NCI-H526 (cell line): ENCODE results near the gene TMEM164.
A peak's percentile ranks its signal among the peaks of the same experiment; 100 is the strongest.

ENCODE experiments used
- DNase-seq, 2 experiments: peaks; one replicate each; lab custom pipeline; 2025; lab: John Stamatoyannopoulos, UW

Gene TMEM164

DNA sequence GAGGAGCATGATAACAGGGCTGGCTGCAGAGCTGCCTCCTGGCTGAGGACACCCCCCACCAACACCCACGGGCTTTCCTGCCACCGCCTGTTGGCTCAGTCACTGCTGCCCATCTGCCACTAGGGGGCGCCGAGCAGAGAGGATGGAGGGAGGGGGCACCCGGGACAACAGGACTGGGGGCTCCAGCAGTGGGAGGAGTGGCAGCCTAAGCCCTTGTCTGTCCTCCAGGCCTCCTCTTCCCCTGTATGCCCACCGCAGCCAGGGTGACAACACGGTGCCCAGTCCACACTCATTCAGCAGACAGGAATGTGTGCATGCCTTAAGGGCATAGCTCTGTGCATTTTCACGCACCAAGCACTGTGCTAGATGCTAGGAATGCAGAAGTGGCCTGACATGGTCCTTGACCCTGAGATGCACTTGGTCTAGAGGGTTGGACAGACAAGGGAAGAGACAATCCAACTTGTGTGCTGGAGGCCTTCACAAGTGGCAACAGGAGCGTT, 165.1 kb downstream of the TMEM164 start:
- peak in 1 of 2 experiments; percentile 6 for DNase-seq

DNA sequence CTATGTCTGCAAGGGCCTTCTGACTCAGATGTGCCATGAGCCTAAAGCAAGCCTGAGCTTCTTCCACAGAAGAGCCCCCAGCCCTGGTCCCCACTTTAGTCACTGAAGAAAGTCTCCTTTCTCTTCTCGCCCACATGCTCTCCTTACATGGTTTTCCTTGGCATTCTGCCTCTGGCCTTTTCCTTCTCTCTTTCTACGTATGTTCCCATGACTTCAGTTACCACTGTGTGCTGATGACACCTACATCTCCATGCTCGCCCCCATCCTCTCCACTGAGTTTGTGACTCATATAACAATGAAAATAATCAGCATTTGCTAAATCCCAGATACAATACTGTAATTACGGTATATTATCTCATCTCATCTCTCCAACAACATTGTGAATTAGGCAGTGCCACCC, 165.7 kb downstream of the TMEM164 start:
- DNase-seq: no peak

DNA sequence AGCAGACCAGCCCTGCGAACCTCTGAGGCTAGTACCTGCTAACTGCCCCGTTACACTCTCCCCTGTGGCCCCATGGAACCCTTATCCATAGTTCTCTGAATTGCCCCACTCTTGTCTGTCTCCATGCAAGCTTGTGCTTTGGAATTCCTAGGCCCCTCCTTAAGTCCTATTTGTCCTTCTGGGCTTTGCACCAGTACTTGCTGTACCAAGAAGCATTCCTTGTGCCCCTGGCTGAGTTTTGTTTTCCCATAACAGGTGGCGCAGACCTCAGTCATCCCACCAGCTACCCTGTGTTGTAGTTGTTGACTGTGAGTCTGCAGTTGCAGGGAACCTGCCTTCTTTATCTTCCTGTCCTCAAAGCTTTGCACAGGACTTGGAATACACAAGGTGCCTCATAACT, 167.1 kb downstream of the TMEM164 start:
- DNase-seq: no peak

DNA sequence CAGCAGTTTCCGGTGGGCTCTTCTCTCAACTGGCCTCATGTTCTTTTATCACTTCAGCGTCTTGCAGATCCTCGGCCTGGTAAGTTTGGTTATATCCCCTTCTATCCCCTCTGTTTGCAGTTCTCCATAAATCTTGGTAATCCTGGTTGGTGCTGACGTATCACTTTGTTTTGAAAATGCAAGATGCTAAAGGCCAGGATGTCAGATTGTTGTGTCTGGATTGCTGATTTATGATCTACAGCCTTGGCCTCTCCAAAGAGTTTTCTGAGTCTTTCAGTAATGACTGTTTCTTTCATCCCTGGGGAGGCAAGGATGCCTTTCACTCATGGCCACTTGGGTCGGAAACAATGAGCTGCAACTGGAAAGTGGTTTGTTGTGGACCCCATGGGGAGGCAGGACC, 168.5 kb downstream of the TMEM164 start:
- no peak for DNase-seq

DNA sequence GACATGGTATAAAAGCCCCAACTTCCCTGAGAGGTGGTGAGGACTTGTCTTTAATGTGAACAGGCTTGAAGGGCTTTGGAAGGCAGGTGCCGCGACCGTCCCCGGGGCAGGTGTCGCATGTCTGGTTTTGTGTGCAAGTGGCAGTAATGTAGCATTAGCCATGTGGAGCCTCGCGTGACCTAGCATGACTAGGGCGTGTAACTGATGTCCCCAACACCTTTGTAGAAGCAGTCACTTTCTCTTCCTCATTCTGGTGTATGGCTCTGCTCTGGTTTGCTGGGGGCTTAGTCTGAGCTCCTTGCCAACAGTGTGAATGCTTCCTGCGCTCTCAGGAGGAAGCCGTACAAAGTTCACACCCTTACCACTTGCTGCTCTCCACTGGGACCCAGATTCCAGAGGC, 169.3 kb downstream of the TMEM164 start:
- DNase-seq: no peak

DNA sequence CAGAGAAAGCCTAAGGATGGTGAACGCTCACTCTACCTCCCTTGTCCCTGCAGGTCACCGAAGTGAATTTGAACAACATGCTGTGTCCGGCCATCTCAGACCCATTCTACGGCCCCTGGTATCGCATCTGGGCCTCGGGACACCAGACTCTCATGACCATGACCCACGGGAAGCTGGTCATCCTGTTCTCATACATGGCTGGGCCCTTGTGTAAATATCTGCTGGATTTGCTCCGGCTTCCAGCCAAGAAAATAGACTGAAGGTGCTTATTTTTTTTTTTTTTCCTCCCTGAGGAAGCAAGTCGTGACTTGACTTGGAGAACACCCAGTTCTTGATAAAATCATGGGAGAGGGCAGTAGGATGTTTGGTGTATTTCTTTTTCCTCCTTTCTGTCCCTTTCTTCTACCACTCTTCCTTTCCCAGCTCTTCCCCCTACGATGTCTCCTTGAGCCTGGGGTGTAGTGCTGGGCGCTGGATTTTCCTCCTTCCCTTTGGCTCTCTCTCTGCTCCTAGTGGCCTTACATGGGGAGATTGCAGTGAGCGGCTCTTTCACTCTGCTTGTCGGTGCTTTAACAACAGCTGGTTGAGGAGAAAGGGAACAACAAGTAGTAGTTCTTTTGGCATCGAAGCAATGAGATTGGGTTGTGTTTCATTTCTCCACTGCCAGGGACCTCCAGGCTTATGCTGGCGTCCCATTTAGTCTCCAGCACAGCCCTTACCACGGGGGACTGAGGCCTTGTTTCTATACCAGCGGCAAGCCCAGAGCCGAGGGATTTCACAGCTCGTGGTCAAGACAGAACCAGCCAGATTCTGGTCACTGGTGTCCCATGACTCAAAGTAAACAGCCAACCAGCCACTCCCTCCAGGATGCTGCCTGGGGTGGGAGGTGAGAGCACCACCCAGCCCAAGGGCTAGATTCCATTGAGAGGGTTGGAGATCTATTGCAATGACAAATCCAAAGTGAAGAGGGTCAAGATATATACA, 170.6 kb downstream of the TMEM164 start:
- DNase-seq: no peak

DNA sequence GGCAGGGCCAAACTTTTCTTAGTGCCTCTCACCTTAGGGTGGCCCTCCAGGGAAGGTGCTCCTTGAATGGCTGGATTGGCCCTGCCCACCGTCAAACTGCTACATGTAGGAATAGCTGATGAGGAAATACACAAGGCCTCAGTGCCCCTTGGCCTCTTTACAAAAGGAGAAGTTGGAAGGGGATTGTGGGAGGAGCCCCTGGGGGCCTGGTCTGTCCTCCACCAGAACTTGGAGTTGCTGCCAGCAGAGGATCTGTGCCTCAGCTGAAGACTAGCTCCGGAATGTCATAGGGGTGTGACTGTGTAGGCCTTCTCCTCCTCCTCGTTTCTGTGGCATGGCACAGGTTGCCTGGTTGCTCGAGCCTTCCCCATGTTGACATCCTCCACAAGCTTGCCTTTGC, 172.2 kb downstream of the TMEM164 start:
- DNase-seq: no peak

DNA sequence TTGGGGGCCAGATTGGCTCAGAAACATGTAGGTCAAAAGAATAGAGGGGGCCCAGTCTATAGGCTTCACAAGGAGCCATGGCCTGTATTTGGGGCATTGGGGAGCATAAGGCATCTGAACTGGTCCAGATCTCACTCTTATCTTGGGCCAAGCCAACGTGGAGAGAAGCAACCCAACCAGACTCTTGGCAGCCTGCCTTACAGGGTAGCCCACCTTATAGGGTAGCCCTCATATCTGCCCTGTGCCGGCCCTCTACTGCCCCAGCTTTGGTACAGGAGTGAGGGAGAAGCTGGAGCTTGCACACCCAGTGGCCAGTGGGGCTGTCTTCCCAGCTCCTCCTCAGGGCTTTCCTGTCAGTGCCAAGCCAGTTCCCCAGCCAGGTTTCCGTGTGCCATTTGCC, 172.8 kb downstream of the TMEM164 start:
- no peak for DNase-seq

DNA sequence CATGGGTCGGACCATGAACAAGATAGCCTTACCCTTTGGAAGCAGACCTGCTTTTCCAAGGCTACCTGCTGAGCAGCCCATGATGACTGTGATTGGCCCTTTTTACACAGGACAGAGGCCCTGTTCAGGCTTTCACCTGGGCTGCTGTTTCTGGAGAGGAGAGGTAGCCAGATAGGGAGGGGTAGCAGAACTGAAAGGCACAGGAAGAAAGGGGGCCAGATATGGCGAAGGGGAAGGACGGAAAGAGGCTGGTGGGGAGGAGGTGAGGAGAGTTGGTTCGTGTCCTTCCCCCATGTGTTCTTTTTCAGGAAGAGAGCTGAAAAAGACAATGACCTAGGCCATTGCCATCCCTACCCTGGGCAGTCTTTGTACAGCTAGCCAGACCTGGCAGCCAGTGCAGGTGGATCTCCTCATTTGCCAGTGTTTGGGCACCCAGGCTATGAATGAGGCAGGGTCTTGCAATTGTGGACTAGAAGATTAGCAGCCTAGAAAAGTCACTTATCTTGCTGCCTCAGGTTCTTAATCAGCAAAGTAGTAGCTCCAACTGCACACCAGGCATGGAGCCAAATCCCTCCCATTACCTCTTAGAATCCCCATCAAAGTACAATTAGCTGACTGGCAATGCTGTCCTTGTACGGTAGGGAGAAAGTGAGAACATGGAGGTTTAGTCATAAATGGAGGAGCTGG, 175.4 kb downstream of the TMEM164 start:
- DNase-seq: no peak

DNA sequence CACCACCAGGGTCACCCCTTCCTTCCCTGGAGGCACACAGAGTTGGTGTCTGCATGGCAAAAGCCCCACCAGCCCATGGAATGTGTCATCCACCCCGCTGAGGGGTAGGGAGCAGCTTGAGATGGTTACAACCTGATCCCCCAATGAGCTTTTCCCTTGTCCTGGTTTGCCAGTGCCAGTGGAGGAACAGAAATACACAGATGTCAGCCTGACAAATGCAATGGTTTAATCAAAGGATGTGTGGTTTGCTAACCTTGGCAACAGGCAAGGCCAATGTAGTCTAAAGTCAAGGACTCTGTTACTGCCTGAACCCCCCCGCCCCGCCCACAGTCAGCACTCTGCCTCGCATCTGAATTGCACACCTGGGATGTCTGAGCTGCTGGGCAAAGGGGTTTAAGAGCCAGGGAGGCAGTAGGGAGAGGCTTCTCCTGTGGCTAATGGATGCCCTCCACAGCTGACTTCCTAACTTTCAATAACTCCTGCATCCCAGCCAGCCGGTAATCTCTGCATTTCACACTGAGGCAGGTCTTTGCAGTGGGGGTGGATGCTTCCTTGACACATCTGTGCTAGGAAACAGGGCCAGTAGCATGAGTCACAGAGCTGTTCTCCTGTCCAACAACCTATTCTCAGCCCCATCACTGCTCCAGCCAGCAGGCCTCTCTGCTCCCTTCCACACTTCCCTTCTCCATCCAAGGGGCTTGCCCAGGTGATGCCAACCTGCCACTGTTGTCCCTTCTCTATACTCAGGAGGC, 177.4 kb downstream of the TMEM164 start:
- DNase-seq: no peak

DNA sequence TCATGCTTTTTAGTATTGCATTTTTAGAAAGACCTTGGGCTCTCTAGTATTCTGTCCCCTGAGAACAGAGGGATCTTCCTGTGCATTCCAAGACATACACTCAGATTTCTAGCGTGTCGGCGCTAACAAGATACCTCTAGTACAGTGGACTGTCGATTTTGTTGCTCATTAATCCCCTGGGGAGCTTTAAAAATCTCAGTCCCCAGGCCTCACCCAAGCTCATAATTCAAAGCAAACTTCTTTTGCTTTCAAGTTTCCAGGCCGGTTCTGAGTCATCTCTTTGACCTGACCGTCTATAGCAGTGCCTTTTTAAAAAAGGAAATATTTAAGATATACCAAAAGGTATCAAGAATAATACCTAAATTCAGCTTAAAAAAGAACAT, 178.0 kb downstream of the TMEM164 start:
- DNase-seq: no peak

DNA sequence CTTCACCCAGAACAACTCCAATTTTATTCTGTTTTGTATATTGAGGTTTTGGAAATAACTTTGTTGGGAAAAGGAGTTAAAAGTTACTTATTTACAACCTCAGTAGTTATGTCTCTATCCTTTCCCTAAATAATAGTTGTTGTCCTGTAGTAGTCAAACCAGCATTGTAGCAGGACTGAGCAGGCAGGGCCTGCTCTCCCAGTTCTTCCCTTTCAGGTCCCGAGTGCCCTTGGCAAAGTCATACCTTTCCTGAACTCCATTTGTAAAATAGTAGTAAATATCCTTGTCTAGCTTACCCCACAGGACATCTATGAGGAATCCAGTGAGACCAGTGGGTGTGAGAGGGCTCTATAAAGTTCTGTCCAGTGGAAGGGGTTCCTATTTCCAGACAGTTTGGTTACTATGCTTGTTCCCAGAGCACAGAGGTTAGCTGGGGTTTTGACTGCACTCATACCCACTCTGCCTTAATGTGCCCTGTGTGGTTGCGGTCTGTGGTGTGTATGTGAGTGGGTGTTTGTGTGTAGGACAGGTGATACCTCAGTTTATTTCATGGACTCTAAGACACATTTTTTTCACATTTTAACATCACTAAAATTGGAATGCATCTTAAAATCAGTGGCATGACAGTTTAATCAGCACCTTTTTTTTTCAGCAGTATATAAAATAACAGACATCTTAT, 178.7 kb downstream of the TMEM164 start:
- no peak for DNase-seq

DNA sequence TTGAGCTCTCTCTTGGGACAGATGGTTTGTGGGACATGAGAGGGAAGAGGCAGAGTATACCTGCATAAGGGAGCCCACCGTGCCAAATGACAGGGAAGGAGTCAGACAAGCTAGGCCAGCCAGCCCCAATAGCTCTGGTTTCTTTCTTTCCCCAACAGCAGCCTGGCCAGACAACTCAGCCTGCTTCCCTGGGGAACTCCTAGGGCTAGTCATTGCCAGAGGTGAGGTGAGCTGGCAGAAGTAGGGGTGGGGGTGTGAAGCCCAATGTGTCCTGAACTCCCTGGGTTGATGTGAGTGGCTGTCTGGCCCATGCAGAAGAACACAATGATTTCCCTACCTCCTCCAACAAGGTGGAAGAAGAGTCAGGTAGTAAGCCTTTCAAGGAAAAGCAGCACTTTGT, 179.4 kb downstream of the TMEM164 start:
- DNase-seq: no peak

DNA sequence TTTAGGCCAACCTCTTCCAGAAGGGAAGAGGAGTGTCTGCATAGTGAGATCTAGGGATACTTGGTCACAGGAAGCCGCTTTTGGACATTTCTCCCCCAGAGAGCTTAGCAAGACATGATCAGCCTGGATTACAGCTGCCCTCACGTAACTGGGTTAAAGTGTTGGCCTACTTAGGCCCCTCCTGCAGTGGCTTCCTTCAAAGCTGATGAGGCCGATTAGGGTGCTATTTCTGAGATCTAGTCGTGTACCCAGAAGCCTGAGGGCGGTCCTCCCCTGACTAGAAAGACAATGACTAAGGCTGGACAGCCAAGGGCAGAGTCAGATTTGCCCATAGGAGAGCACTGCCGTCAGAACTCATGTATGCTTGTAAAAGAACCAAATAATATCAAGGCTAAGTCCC, 180.0 kb downstream of the TMEM164 start:
- no peak for DNase-seq

DNA sequence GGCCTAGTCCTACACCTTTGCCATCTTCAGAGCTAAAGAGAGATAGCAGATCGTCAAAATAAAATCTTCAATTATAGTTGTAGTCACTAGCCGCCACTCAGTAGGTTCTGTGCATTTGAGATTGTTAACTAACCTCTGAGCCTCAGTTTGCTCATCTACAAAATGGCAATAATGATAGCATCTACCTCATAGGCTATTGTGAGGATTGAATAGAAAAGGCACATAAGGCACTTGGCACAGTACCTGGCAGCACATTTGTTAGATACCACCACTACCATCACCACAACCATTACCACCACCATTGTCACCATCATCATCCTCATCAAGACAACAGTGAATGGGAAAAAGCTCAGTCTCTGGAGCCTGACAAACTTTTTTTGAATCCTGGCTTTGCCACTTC, 180.4 kb downstream of the TMEM164 start:
- no peak for DNase-seq

DNA sequence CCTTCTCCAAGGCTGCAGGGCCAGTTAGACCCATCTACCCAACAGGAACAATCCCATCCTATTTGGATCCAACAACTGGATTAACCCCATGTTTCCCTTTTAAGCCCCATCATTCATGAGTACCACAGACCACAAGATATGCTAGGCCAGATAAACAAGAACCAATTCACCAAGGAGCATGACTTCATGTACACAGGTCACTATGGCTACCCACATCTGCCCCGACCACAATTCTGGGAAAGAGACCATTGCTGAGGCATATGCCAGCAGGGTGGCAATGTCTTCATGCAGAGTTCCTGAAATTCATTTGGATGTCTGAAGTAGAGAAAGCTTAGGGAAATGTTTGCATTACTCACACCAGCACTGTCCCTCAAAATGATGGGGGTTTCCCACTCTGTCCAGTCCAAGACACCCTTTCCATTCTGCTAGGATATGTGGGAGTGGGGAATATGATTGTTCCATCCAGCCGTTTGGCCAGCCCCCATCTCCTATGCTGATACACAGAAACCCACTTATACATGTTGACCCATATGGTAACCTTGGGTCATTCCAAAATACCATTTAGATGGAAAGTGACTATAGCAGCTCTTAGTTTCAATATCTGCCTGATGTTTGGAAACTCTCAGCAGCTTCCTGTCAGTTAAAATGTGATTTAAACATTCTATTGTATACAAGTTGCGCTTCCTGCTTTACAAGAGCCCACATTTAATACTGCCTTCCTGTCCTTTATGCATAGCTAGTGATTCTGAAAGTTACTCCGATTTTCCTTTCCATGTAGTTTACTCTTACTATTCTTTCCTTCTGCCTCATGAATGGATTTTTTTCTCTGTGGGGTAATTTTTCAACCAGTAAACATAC, 186.0 kb downstream of the TMEM164 start:
- no peak for DNase-seq

DNA sequence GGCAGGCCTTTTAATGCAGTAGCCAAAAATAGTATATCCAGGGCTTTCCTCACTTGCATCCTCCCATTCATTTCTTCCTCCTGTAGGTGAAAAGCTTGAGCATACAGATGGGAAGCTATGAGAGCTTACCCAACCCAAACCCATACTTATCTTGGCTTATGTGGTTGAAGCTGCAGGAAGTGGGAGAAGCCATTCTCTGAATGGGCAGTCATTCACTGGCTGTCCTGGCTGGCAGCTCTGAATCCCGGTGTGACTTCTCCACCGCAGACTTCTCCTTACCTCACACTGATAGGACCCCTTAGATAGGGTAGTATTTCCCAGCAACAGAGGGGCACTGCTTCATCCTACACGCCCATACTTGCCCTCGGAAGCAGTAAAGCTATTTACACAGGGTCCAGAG, 189.6 kb downstream of the TMEM164 start:
- DNase-seq: no peak

DNA sequence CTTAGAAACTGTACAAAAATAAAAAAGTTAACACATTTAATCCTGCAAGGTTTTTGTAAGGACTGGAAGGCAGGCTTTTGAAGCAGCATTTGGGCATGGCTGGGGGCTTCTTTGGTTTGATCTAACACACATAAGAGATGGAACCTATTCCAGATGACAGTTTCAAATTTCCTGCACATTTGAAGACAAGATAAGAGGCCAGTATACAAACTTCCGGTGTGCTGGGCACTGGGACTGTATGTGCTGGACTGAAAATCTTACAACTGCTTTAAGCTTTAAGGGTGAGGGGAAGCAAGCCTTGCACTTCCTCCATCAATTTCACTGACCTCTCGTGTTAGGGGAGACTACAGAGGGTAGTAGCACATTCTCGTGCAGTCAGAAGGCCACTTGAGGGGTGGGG, 192.1 kb downstream of the TMEM164 start:
- no peak for DNase-seq

DNA sequence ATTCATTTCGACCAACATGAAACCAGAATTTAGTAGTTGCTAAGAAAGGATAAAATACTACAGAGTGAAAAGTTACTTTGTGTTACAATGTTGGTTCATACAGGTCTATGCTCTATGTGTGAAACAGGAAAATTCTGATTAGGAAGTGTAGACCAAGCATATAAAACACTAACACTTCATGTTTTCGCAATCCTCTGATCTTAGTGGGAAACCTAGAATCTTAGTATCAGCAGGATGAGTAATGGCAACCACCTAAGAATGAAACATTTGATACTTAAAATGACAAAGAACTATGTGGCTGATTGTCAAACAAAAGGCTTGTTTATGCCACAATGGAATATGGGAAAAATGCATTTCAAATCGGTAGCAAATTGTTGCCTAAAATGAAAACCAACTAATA, 198.9 kb downstream of the TMEM164 start:
- DNase-seq: no peak

DNA sequence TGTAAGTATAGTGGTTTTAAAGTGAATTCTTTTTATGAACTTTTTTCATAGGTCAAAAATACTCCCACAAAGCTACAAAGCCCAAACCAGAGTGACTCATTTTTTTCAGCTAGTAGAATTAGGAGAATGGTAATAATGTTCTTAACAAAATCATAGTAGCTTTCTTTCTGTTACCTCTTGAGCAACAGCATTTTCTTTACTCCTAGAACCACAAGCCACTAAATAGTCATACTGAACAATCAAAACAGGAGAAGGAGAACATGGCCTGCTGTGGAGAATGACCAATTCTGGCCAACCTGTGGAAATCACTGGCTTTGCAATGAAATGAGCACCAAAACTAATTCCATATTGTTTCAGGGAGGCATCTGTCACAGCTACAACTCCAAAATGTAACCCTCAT, 202.1 kb downstream of the TMEM164 start:
- no peak for DNase-seq

DNA sequence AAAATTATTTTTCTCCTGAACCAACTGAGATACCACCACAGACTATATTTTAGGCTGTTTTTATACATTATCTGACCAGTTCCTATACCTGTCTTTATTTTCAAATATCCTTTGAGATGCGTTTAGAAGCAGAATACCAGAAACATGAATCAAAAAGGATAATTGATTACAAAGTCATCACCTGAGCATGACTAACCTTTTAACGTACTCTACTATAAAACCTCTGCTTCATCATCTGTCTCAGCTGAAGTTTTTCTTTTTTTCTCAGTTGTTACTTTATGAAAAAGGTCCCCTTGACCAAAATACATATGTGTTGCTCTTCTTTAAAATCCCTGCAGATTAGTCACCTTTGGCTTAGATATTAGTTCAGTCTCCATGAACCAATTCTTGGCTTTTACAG, 205.2 kb downstream of the TMEM164 start:
- no peak for DNase-seq
